Kidney capillary endothelial cell (primary cell): Measurements from ENCODE around the gene MAP2K3.
"Not testable (repeated sequence)": the region's sequence is repeated elsewhere in the genome, so short reads cannot be mapped to it uniquely, and the experiment has no call there.

Experiments used
- DNase-seq: peaks from one replicate; pipeline ENCODE4 v3.0.0-alpha.2; 2018; ENCODE audit warnings: low spot score

MAP2K3 gene

GRCh38 chr17:21330436-21331160, 46.1 kb downstream of the MAP2K3 start:
- DNase-seq: no peak

DNA sequence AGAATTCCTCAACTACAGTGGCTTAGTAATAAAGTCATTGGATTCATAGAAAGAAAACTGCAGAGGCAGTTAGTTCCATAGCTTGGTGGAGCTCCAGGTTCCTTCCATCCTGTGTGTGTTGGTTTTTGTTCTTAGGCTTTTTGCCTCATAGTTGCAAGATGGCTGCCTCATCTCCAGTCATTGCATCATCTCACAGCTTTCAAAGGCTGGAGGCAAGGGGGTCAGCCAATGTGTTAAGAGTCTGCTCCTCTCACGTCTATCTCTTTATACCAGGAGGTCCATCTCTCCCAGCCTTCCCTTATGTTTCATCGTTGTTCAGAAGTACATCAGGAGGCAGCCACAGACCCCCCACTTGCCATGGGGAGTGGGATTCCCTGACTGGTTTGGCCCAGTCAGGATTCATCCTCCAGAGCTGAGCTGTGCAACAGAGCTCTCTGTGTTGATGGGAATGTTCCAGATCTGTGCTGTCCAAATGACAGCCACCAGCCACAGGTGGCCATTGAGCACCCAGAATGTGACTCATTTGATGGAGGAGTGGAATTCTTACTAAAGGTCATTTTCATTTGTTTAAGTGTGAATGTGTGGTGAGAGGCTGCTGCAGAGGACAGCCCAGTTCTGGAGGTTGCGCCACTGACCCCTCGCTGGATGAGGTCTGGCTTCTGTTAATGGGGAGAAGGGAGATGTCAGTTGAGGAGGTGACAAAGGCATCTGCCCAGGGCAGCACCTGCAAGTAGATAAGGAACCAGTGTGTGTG, 52.2 kb downstream of the MAP2K3 start:
- DNase-seq: not testable (repeated sequence)

DNA sequence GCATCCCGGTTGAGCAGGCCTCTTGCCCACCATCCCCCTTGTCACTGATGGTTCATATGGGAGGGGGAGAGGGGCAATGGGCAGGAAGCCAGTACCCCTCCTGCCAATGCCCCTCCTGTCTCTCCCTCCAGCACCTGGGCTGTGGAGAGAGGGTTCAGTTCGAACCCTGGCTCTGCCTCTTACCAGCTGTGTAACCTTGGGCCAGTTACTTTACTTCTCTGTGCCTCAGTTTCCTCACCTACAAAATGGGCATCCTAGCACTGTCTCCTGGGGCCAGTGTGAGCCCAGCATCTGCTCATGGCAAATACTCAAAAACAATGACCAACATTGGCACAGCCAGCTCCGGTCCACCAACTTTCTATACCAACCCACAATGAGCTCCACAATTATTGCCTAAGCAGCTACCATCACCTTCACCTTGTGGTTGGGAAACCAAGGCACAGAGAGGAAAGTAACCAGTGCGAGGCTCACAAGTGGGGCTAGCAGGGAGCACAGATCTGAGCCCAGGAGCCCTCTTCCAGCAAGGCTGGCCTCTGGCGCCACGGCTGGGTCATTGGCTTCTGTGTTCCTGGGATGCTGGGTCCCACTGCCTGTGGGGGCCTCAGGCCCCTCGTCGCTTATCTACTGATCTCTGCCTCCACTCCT, 53.6 kb downstream of the MAP2K3 start:
- DNase-seq: not testable (repeated sequence)

- no peak for DNase-seq
Observed at GRCh38 chr17:21339011-21339410, 54.5 kb downstream of the MAP2K3 start.

GRCh38 chr17:21339571-21339970, 55.1 kb downstream of the MAP2K3 start:
- DNase-seq: not testable (repeated sequence)

GRCh38 chr17:21340407-21340806, 55.9 kb downstream of the MAP2K3 start:
- DNase-seq: not testable (repeated sequence)

- DNase-seq: not testable (repeated sequence)
Observed at GRCh38 chr17:21341279-21341678, 56.8 kb downstream of the MAP2K3 start.

DNA sequence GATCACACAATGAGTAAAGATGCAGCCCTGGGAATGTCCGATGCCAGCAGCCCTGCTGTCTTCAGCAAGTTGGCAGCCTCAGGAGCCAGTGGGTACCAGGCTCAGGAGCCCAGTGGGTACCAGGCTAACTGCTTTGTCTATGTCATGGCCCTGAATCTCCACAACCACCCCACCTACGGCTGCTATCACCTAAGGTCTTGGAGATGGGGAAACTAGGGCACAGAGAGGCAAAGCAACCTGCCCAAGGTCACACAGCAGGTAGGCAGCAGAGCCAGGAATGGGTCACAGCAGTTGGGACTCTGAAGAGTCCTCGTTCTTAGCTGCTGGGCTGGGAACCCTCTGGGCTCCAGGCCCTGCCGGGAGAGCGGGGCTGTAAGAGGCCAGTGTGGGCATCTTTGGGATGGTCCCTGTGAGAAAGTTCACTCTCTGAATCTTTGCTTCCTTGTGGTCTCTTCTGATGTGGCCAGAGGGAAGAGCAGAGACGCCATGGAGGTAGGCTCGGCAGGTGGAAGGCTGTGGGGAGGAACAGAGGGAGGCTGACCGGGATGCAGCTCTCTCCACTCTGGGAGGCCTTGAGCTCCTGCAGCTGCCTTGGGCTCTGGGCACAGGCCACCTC, 57.5 kb downstream of the MAP2K3 start:
- DNase-seq: not testable (repeated sequence)

DNA sequence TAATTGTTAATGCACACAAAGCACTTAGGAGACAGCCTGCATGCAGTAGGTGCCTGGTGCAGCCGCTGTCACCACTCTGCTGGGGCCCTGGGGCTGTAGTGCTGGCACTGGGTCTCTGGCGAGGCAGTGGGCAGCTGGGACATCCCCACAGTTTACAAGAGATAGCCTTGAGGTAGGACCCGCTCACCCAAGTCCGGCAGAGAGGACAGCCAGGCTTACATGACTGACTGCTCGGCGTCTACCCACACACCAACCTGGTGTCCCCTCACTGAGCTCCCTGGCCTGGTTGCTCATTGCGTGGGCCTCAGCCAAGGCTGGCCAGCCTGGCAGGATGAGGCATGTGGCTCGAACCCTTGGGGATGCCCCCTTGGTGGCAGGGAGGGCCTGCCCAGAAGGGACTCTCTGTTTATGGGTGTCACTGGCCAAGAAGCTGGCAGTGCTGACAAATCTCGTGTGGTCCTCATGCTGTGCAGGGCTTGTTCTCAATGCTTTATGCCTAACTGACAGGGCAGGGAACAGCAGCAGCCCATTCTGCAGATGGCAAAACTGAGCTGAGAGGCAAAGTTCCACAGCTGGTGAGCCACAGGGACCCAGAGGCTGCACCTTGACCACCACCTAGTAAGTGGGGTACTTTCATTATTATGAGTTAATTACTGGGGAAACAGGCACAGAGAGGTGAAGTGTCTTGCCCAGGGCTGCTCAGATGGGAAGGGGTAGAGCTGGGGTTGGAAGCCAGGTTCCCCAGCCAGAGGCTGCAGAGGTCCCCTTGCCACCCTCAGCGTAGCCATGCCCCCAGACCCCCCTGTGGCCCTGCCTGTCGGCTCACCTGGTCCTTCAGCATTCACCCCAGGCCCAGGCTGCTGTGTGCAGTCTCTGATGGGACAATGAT, 58.8 kb downstream of the MAP2K3 start:
- DNase-seq: not testable (repeated sequence)

DNA sequence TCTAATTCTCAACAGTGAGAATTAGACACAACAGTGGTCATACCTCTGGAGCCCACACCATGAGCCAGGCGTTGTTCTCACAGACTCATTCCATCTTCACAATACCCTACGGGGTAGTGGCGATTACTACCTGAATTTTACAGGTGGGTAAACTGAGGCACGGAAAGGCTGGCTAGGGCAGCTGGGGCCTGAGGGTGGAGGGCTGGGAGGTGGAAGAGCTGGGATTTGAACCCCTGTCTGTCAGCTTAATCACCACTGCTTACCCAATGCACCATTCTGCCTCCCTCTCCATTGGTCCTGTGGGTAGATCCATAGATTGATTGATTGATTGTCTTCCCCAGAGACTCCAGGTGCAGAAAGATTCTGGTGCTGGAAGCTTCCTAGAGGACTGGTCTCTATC, 60.3 kb downstream of the MAP2K3 start:
- DNase-seq: not testable (repeated sequence)

DNA sequence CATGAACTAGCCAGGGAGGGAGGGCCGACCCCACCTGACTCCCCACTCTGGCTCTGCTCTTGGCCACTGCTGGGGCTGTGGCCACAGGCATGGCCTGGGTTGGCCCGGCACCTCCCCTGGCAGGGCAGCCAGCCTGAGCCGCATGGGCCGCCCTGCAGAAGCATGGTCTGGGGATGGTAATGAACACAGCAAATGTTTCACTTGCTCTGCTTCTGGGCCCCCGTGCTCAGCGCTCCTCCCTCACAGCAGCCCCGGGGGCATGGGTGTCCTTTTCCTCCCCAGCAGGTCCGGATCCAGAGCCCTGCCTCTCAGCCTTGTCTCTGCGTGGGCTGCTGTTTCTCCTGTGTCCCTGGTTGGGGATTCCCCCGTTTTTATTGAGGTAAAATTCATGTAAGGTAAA, 60.7 kb downstream of the MAP2K3 start:
- no peak for DNase-seq

DNA sequence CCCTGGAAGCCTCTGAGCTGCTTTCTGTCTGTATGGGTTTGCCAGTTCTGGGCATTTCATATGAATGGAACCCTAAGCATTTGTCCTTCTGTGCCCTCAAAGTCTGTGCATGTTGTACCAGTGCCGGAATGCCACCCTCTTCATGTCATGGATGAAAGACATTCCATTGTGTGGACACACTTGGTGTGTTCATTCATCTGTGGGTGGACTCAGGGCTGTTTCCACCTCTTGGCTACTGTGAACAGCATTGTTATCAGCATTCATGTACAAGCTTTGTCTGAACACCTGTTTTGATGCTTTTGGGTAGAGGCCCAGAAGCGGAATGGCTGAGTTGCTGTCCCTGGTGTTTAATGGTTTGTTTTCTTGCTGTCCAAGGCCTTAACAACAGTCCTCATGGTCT, 61.6 kb downstream of the MAP2K3 start:
- DNase-seq: not testable (repeated sequence)

- DNase-seq: not testable (repeated sequence)
Observed at GRCh38 chr17:21346651-21347250, 62.2 kb downstream of the MAP2K3 start.

GRCh38 chr17:21347660-21348059, 63.1 kb downstream of the MAP2K3 start:
- not testable (repeated sequence) for DNase-seq

DNA sequence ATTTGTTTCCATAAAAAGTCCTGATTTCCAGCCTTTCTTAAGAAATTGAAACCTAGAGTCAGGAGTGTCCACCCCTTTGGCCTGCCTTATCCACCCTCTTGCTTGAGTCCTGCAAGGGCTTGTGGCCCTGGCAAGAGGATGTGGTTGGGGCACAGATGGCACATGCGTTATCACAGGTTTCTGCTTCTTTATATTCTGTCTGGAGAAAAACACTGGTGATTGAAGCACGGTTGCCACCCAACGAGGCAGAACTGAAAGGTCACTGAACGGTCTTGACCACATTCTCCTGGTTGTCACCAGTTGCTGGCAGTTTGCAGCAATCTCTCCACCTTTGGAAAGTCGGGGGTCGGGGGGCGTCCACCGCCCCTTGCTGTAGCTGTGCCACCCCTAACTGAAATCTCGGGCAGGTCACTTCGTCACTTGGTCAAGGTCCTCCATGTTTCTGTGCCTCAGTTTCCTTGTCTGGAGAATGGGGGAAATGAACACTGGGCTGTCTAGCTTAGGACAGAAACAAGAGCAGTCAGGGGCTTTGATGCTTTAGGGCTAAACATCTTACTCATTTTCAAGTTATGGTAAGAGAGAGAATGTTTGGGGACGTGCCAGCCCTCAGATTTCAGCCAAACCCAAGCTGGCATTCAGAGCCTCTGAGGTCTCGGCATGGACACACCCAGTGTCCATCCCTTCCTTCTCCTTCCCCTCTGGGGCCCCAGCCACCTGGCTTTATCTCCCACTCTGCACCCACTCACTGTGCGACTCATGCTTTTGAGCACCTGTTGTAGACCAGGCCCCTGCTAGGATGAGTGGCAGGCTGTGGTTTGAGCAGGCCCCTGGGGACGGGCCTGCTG, 63.8 kb downstream of the MAP2K3 start:
- not testable (repeated sequence) for DNase-seq

- DNase-seq: not testable (repeated sequence)
Observed at GRCh38 chr17:21348926-21349261, 64.4 kb downstream of the MAP2K3 start.

- DNase-seq: not testable (repeated sequence)
Observed at GRCh38 chr17:21349358-21350050, 65.0 kb downstream of the MAP2K3 start.

GRCh38 chr17:21350495-21350894, 66.0 kb downstream of the MAP2K3 start:
- not testable (repeated sequence) for DNase-seq

- no peak for DNase-seq
Observed at GRCh38 chr17:21351366-21352065, 67.0 kb downstream of the MAP2K3 start.
